Activated B cell treated with CpG ODN at 0.5 μM for 24 hours (primary cell): ENCODE results near the gene C1orf167. TPM values are rescaled to one million over a fixed set of nuclear protein-coding genes. Genes with fewer than 3 reads are reported as not detected.
A peak's percentile ranks its signal among the peaks of the same experiment; 100 is the strongest.
"Not testable (repeated sequence)": the region's sequence is repeated elsewhere in the genome, so short reads cannot be mapped to it uniquely, and the experiment has no call there.

Source experiments
- ATAC-seq: fragments of 200-7000 bp; cut with Tn5 transposase; one replicate; pipeline ENCODE4 v1.10.0; 2021; ENCODE audit warnings: low read depth, mild to moderate bottlenecking, moderate library complexity
- CTCF ChIA-PET: fragments of 350-600 bp; sonication (Branson Sonifier 250); formaldehyde crosslinking; loops from one replicate; lab custom pipeline; 2021; ENCODE audit warnings: antibody characterized with exemption; lab: Charles Lee
- POLR2A ChIA-PET: fragments of 350-600 bp; sonication (Branson Sonifier 250); formaldehyde crosslinking; loops from one replicate; lab custom pipeline; 2021; ENCODE audit warnings: antibody characterized with exemption; lab: Charles Lee
- DNase-seq: peaks from one replicate; pipeline ENCODE4 v3.0.0; 2022
- H3K27ac Mint-ChIP-seq: one replicate; pipeline ENCODE4 v1.8.0; 2020; ENCODE audit warnings: mixed read lengths
- H3K27me3 Mint-ChIP-seq: one replicate; pipeline ENCODE4 v1.8.0; 2021; ENCODE audit warnings: mixed read lengths
- H3K36me3 Mint-ChIP-seq: one replicate; pipeline ENCODE4 v1.8.0; 2021; ENCODE audit warnings: low read depth, mixed read lengths
- H3K4me1 Mint-ChIP-seq: one replicate; pipeline ENCODE4 v1.8.0; 2021; ENCODE audit warnings: mixed read lengths
- H3K4me3 Mint-ChIP-seq: one replicate; pipeline ENCODE4 v1.8.0; 2020; ENCODE audit warnings: mild to moderate bottlenecking, mixed read lengths
- H3K9me3 Mint-ChIP-seq: one replicate; pipeline ENCODE4 v1.8.0; 2020; ENCODE audit warnings: mixed read lengths
- intact Hi-C: fragments of 100-400 bp; cut with micrococcal nuclease; formaldehyde crosslinking; loops from one replicate; pipeline ENCODE4 v1.15.1; 2024
- total RNA-seq: library from RNA; stranded (reverse); gene quantifications from 2 replicates; pipeline ENCODE4 v1.2.3, GENCODE V29; 2022
- TF ChIP-seq, protein P1 (sequence below): fragments of 200-600 bp; IDR thresholded peaks from one replicate; pipeline ENCODE4 v1.8.0; 2022; ENCODE audit warnings: antibody characterized with exemption, mild to moderate bottlenecking

Gene C1orf167
- total RNA-seq, 1 donor from 2014 or later = not detected

DNA sequence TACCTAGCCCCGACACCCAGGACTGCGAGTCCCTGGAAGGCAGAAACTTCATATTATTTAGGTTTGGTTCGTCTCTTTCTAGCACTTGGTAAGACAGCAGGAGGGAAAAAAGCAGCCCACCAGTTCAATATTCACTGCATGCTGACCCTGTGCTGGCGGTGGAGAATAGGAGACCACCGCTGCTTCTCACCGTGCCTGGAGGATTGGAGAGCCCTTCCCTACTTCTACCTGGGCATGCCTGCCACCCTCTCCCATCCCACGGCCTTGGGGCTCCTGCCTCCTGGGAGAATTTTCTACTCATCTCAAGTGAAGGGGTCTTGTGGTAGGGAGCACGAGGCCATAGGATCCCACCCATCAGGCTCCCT is 38.4 kb downstream of the C1orf167 start:
- no peak overlapping the region for H3K27ac Mint-ChIP-seq
- DNase-seq (no peak), ATAC-seq (no peak)
- TF ChIP-seq, protein P1, sequence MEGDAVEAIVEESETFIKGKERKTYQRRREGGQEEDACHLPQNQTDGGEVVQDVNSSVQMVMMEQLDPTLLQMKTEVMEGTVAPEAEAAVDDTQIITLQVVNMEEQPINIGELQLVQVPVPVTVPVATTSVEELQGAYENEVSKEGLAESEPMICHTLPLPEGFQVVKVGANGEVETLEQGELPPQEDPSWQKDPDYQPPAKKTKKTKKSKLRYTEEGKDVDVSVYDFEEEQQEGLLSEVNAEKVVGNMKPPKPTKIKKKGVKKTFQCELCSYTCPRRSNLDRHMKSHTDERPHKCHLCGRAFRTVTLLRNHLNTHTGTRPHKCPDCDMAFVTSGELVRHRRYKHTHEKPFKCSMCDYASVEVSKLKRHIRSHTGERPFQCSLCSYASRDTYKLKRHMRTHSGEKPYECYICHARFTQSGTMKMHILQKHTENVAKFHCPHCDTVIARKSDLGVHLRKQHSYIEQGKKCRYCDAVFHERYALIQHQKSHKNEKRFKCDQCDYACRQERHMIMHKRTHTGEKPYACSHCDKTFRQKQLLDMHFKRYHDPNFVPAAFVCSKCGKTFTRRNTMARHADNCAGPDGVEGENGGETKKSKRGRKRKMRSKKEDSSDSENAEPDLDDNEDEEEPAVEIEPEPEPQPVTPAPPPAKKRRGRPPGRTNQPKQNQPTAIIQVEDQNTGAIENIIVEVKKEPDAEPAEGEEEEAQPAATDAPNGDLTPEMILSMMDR = no peak
- ChIA-PET POLR2A (no interaction called here), CTCF (no interaction called here)
- H3K36me3 Mint-ChIP-seq = peaks cover 67% of the 10 kb centered on the region
- no peaks in the 10 kb centered on the region for H3K27me3 Mint-ChIP-seq
- H3K4me3 Mint-ChIP-seq = no peak overlapping the region
- intact Hi-C loops = loop anchor here (10.0 kb wide), 1 partner anchor 1326 kb away; the partner anchor contains the start of genes DFFA and PEX14
- H3K4me1 Mint-ChIP-seq = peaks cover 42% of the 10 kb centered on the region
- H3K9me3 Mint-ChIP-seq = no peaks in the 10 kb centered on the region

DNA sequence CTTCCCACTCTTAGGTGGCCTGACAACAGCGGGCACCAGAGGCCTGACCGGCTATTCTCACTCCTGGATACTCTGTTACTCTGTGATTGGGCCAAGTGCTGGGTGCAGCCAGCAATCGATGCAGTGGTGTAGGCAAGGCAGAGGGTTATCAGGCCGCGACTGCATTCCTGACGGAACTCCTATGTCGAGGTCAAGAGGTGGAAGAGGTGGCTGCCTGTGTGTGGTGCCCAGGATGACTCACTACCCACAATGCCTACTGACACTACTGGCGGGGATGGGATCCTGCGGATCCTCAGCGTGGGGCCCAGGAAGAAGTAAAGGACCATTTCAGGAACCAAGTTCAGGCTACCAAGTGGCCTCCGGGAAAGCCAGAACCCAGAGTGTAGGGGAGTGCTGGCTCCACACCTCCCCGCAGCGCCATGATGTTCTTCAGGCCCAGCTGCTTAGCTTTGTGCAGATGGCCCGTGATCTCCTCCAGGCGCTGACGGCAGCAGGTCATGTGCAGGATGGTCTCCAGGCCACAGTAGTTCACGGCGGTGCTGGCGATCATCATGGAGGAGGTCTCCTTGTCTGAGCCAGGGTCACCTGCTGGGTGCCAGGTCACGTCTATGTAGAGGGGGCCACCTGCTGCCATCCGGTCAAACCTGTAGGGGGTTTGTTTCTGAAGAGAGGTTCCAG is 38.9 kb downstream of the C1orf167 start:
- ChIA-PET POLR2A (no interaction called here), CTCF (no interaction called here)
- no peaks in the 10 kb centered on the region for H3K9me3 Mint-ChIP-seq
- H3K4me1 Mint-ChIP-seq = peaks cover 43% of the 10 kb centered on the region
- no peak for DNase-seq
- peaks cover 64% of the 10 kb centered on the region for H3K36me3 Mint-ChIP-seq
- no peak overlapping the region for H3K4me3 Mint-ChIP-seq
- intact Hi-C loops = loop anchor here (10.0 kb wide), 1 partner anchor 1326 kb away; the partner anchor contains the start of genes DFFA and PEX14
- H3K27ac Mint-ChIP-seq = no peak overlapping the region
- H3K27me3 Mint-ChIP-seq = no peaks in the 10 kb centered on the region
- TF ChIP-seq, protein P1 = no peak
- ATAC-seq = no peak

DNA sequence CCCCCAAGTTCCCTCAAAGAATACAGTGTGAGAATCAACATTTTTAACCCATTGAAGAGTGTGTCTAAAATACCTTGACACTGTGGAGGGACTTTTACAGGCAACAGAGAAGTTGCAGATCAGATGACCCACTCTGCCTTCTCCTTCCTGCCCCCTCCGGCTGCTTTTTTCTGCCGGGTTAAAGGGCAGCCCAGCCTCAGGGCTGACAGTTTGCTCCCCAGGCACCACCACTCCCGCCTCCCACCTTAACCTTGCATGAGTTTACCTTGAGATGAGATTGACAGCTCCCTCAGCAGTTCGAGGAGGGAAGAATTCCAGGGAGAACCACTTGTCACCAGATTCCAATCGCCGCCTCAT is 40.6 kb downstream of the C1orf167 start:
- intact Hi-C loops = loop anchor here (10.0 kb wide), 1 partner anchor 1328 kb away; the partner anchor contains the start of genes DFFA and PEX14
- ChIA-PET POLR2A (interaction anchor here (1.2 to 2.1 kb wide), 5 partner anchors 12 to 107 kb away, joined by 4 to 28 read pairs (median 6); no protein-coding TSS in a partner anchor), CTCF (interaction anchor here (1.7 kb wide), 1 partner anchor 17 kb away, joined by 7 read pairs; no protein-coding TSS in a partner anchor)
- H3K4me1 Mint-ChIP-seq = peaks cover 59% of the 10 kb centered on the region
- peak overlapping the region; percentile 80 for H3K4me3 Mint-ChIP-seq
- peaks cover 67% of the 10 kb centered on the region for H3K36me3 Mint-ChIP-seq
- DNase-seq (no peak), ATAC-seq (no peak)
- H3K9me3 Mint-ChIP-seq = no peaks in the 10 kb centered on the region
- TF ChIP-seq, protein P1 = no peak
- no peaks in the 10 kb centered on the region for H3K27me3 Mint-ChIP-seq
- H3K27ac Mint-ChIP-seq = peak overlapping the region; percentile 85

DNA sequence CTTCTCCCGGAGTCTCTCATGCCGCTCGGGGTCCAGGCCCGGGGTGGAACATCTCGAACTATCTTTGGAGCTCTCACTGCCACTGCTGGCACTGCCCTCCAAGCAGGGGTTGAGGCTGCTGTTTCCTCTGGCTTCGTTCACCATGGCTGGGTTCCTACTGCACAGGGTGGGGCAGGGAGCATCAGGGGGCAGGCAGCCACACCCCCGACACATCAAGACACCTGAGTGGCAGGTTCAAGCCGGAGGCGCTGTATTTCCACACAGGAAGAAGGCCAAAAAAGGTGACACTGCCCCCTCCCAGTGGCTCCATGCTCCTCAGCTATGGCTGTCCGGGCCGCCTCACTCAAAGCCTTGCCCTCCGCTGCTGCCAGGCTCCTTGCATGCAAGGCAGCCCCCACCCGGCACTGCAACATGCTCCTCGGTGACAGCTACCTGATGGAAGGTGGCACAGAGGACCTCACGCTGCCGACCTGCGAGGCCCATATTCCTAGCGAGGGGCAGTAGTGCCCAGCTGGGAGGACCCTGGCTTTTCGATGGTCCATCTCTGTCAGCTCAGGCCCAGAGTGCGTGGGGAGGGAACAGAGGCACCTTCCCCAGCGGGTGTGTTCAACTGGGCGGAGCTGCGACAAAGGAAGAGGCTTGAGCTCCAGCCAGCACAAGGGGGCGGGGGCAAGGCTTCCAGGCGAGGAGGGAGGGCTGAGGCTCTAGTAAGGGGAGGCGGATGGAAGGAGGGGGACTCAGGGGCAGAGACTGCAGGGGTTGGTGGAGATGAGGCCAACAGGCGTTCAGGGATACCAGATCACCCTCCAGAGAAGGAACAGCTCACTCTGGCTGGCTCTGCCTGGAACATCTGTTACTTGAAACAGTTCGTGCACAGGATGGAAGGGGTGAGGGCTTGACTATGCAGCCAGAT is 41.2 kb downstream of the C1orf167 start:
- Mint-ChIP-seq H3K27ac (peak overlapping the region; percentile 85), H3K4me3 (peak overlapping the region; percentile 80), H3K4me1 (peaks cover 66% of the 10 kb centered on the region), H3K9me3 (no peaks in the 10 kb centered on the region), H3K36me3 (peaks cover 68% of the 10 kb centered on the region), H3K27me3 (no peaks in the 10 kb centered on the region)
- POLR2A ChIA-PET = interaction anchor here (0.5 to 2.1 kb wide), 9 partner anchors 11 to 134 kb away, joined by 3 to 28 read pairs (median 6); no protein-coding TSS in a partner anchor
- TF ChIP-seq, protein P1 = no peak
- CTCF ChIA-PET = interaction anchor here (1.2 to 1.7 kb wide), 2 partner anchors 18 to 140 kb away, joined by 3 to 7 read pairs; partner anchors contain the start of gene FBXO6
- intact Hi-C loops = loop anchor here (10.0 kb wide), 1 partner anchor 1328 kb away; the partner anchor contains the start of genes DFFA and PEX14
- DNase-seq (peak; percentile 64), ATAC-seq (peak; percentile 33)

DNA sequence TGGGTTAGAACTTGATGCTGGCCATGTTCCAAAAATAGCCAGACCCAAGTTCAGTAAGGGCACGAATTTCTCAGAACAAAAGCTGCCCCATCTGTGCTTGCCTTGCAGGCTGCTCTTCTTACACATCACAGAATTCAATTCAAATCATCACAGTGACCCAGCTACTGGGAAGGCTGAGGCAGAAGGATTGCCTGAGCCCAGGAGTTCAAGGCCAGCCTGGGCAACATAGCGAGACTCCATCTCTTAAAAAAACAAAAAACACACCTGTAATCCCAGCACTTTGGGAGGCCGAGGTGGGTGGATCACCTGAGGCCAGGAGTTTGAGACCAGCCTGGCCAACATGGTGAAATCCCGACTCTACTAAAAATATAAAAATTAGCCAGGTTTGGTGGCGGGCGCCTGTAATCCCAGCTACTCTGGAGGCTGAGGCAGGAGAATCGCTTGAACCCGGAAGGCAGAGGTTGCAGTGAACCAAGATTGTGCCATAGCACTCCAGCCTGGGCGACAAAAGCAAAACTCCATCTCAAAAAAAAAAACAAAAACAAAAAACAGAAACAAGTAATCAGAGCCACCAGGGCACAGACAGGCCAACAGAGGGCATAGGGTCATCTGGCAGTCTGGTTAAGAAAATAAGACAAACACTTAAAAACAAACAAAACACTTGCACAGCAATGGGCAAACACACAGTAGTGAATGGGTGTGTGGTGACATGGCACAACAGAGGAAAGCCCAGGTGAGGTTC is 42.1 kb downstream of the C1orf167 start:
- intact Hi-C loops = loop anchor here (2.0 to 10.0 kb wide), 2 partner anchors 19 to 1329 kb away; partner anchors contain the start of genes DFFA and PEX14
- H3K27me3 Mint-ChIP-seq, ATAC-seq, DNase-seq, H3K9me3 Mint-ChIP-seq: not testable (repeated sequence)
- H3K4me3 Mint-ChIP-seq = peak overlapping the region; percentile 95
- CTCF ChIA-PET = interaction anchor here (1.2 to 1.7 kb wide), 2 partner anchors 18 to 140 kb away, joined by 3 to 7 read pairs; partner anchors contain the start of gene FBXO6
- H3K4me1 Mint-ChIP-seq = peaks cover 72% of the 10 kb centered on the region
- peaks cover 69% of the 10 kb centered on the region for H3K36me3 Mint-ChIP-seq
- POLR2A ChIA-PET = interaction anchor here (0.5 to 6.8 kb wide), 12 partner anchors 10 to 521 kb away, joined by 3 to 163 read pairs (median 6); no protein-coding TSS in a partner anchor
- H3K27ac Mint-ChIP-seq = peak overlapping the region; percentile 97
